Fibroblast of skin of right quadriceps (primary cell): ENCODE measurements around the gene RHBDD3.
A peak's percentile ranks its signal among the peaks of the same experiment; 100 is the strongest.
"Not testable (repeated sequence)": the region's sequence is repeated elsewhere in the genome, so short reads cannot be mapped to it uniquely, and the experiment has no call there.

ENCODE experiments used
- DNase-seq: peaks from one replicate; pipeline ENCODE4 v3.0.0-alpha.2; 2013

RHBDD3 gene

DNA sequence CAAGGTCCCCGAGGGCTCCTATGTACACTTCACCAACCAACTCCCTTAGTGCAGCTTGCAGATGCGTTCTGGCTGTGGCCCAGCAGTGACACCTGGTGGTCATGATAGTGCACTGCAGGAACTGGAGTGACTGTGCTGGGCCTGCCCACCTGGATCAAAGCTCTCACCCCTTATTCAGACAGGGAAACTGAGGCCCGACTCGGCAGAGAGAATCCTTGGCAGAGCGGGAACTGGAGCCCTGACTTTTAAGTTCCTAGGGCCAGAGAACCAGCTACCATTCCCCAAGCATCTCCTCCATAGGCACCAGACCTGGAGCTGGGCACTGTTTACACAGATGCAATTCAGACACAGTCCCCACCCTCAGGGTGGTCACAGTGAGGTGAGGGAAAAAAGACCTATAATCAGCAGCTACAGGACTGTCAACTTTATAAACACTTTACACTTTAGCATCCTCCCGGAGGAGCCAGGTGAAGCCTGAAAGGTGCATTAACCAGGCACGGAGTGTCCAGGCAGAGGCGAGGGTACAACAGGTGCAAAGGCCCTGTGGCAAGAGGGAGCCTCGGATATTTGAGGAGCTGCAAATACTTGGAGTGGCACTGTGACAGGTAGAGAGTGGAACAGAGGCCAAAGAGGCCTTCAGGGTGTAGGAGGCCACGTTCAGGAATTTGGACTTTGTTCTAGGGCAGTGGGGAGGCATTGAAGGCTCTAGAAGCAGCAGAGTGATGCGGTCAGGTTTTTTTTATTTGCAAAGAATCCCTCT is 22.0 kb downstream of the RHBDD3 start:
- peak; percentile 51 for DNase-seq

DNA sequence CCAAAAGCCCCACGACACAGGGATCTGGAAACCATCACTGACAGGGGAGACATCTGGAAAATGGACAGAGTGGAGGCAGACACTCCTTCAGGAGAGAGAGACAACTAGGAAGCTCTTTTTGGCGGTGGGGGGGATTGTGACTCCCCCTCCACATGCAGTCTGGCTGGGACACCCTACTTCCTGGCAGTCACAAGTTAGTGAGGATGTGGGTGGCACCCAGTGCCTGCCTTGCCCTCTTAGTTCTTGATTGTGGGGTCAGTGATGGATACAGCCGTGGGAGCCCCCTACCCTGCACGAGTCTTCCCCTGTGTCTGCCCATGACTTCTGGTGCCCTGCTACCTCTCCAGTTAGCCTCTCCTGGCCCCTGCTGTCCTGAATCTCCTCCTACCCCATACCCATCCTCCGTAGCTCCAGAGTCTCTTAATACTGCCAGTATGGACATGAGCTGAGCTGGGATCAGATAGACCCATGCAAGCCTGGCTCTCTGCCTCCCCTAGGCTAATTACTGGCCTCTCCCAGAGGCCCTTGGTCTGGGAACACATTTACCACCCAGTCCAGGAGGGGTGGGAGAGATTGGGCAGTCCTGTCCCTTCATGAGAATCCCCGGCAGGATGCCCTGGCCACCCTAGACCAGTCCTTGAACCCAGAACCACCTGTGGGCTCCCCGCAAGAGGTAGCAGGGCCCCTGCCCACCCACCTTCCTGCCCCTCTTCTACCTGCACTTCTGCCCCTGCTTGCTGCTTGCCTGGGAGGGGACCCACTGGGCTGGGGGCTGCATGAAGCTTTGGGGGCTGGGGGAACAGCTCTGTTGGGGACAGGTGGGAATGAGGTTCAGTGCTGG is 22.8 kb downstream of the RHBDD3 start:
- no peak for DNase-seq

DNA sequence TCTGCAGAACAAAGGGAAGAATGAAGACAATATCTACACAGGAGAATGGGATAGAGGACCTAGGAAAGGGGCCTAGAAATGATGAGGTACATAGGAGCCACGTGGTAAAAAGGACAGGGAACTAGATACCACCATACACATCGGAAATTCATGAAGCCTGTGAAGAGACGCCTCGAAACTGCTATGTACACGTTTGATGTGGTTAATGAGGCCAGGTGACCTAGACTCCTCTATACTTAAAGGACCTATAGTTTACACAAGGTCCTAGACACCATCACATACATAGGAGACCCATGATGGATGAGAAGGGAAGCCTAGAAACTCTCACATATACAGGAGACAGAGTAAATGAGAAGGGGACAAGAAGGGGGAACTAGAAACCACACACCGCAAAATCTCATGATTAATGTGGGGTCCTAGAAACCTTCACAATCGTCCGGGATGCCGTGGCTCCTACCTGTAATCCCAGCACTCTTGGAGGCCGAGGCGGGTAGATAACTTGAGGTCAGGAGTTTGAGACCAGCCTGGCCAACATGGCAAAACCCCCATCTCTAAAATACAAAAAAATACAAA is 23.8 kb downstream of the RHBDD3 start:
- DNase-seq = no peak

DNA sequence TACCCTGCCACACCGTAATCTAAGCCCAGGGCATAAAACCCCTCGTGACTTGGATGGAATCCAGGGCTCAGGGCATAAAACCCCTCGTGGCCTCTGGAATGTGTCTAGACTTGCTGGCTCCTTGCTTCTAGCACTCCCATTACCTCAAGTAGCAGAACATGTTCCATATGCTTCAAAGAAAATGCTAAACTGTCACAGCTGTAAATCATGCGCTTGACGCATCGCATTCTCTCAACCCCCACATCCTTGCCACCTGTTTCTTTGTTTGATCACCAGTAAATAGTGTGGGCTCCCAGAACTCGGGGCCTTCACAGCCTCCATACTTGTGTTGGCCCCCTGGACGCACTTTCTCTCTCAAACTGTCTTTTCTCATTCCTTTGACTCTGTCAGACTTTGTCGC is 27.3 kb downstream of the RHBDD3 start:
- DNase-seq = not testable (repeated sequence)

DNA sequence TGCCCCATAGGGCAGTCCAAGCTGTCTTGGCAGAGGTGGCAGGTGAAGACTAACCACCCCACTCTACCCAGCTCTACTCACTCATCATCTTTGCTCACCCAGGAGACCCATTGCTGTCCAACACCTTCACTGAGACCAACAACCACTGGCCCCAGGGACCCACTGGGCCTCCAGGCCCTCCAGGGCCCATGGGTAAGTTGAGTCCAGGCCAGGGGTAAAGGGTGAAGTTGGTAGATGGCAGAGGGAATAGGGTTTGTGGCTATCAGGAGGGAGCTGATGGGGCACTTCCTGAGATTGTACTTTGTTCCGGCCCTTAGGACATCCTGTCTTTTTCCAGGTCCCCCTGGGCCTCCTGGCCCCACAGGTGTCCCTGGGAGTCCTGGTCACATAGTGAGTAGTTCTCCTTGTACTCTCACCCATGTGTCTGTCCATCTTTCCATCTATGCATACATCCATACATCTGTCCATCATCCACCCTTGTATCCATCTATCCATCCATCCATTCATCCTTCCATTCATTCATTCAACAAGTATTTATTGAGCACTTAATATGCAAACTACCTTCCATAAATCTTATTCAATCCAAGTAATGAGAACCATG is 34.4 kb downstream of the RHBDD3 start:
- DNase-seq = no peak

DNA sequence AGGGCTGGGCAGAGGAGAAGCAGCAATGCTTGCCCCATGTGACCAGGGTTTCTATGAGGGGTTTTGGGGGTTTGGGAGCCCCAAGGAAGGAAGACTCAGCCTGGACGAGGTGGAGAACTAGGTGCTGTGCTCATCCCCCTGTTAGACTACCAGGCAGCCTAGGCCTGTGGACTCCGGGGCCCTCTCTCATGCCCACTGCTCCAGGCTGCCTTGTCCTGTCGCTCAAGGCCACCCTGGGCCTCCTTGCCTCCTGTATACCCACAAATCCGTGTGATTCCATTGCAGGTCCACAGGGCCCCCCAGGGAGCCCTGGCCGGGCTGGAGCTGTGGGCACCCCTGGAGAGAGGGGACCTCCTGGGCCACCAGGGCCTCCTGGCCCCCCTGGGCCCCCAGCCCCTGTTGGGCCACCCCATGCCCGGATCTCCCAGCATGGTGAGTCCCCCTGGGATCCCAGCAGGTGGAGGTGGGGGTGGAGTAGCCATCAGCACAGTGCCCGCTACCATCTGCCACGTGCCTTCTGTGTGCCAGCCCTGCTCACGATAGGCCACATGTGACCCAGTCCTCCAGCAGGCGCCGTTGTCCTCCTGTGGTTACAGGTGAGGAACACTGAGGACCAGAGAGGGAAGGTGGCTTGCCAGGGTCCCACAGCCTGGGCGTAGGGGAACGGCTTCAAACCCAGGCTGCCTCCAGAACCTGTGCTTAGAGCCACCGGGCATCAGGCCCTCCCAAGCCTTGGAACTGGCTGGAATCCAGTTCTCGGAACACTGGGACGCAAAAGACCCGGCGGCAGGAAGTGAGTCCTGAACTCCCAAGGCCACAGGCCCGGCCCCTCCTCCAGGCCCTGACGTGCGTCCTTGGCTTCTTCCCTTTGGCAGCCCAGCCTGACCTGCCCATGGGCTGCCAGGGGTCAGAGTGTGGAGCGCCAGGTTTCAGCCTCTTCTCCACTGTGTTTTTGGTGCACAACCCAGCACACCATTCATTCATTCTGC is 35.5 kb downstream of the RHBDD3 start:
- DNase-seq = no peak

DNA sequence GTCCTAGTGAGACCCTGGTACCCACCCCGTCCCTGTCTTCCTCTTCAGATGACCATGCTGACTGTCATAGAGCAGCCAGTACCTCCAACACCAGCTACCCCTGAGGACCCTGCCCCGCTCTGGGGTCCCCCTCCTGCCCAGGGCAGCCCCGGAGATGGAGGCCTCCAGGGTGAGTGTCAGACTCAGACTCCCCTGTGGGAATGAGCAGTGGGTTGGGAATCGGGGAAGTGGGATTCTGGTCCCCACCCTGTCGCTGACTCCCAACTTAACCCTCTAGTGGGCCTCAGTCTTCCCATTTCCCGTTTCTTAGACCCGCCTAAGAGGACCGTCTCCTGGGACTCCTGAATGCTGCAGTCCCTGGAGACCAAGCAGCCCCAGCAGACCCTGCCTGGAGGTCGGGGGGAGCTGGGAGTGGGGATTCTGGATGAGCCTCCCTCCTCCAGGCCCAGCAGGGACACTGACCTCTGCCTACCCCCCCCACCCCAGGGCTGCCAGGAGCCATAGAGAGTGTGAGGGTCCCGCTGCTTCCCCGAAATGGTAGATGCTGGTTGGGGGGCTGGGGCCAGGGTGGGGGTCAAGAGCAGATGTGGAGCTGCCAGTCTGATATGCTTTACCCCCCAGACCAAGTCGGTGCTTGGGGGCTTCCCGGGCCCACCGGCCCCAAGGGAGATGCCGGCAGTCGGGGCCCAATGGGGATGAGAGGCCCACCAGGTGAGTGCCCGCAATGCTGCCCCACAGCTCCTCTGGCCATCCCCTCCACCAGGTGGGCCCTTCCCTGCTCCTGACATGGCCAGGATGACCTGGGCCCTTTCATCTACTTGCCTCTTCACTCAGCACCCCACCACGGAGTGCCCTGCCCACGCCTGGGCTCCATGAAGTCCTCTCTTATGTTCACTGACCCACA is 36.6 kb downstream of the RHBDD3 start:
- DNase-seq = no peak

DNA sequence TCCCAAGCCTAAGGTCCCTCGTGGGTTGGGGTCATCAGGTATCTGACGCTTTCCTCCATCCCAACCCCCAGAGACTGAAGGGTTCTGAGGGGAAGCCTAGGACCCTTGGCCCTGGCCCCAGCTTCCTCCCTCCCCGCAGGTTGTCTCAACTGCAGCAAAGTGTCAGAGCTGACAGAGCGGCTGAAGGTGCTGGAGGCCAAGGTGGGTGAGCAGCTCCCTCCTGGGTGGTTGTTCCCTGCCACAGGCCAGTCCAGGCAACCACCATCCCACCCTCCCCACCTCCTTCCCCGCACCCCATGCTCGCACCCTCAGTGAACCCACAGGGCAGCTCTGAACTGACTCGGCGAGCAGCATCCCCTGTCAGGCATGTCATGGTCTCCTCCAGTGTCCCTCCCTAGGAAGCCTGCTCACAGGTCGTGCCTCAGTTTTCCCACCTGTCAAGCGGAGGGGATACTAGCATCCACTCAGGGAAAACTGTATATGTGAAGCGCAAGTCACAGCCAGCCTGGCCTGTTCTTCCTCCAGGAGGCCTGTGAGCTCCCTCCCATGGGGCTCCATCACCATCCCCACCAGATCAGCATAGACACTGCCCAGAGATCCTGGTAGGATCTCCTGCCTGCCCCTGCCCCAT is 41.3 kb downstream of the RHBDD3 start:
- DNase-seq = no peak

DNA sequence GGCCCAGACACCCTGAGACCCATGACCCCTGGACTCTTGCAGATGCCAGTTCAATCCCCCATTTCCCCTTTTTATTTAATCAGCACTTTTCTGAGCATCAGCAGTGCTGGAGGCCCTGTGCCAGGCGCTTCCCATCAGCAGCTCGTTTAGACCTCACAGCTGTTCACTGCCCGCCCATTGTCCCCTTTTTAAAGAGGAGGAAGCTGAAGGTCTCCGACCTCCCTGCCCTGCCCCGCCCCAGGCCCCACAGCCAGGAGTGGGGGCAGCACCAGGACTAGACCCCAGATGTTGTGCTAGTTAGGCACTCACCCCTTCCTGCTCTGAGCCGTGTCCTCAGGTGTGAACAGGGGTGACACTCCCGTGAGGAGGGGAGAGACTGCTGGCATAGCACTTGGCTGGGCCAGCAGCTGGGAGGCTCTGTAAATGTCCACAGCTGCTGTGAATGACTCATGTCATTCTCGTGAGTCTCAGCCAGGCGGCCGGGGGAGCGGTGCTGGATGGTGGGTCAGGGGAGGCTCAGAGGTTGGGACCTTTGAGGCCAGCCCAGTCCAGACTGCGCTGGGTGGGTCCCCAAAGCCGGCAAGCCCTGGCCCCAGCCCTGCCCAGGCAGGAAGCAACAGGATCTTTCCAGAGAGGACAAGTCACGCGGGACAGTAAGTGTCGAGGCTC is 42.2 kb downstream of the RHBDD3 start:
- no peak for DNase-seq

DNA sequence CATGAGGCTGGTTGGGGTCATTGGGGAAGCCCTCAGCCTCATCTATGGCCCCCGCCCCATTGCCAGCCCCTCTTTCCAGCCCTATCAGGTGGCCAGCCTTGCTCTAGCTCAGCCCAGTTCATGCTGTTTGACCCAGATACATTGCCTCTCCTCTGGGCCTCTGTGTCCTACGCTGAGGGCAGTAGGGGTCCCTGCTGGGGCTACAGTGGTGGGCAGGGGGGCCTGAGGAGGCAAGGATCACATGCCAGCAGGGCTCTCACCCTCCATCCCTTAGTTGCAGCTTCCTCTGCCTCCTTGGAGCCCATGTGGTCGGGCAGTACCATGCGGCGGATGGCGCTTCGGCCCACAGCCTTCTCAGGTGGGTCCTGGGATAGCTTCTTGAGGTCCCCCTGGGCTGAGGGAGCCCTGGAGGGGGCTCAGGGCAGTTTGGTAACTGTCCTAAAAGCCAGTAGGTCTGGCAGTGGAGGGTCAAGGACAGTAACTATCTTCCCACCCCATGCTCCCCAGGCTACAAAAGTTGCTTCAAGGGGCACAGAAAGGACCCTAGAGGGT is 42.8 kb downstream of the RHBDD3 start:
- no peak for DNase-seq

DNA sequence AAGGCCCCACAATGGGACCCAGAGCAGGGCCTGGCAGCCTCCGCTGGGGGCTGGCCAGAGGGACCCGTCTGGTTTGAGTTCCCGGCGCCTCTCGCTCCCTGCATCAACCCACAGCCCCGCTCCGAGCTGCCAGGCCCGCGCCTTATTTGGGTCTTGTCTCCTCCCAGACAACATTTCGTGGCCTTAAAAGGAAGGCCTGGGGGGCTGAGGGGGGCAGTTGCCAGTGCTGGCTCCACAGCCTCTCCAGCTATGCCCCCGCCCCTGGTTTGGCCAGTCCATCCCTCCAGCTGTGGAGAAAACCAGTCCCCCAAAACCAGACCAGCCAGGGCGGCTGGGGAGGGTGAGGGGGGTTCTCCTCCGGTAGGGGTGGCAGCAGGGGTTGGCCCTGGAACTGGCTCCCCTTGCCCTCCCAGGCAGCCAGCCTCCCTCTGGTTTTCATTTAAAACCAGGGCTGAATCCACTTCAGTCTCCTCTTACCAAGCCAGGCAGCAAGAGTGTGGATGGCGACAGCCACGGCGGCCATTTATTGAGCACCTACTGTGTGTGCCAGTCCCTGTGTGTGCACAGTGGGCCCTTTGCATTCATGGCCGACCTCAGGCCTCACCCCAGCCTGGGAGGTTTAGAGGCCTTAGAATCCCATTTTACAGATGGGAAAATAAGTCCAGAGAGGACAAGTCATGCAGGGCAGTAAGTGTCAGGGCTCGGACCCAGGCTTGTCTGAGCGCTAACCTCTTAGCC is 43.5 kb downstream of the RHBDD3 start:
- DNase-seq = peak; percentile 38

DNA sequence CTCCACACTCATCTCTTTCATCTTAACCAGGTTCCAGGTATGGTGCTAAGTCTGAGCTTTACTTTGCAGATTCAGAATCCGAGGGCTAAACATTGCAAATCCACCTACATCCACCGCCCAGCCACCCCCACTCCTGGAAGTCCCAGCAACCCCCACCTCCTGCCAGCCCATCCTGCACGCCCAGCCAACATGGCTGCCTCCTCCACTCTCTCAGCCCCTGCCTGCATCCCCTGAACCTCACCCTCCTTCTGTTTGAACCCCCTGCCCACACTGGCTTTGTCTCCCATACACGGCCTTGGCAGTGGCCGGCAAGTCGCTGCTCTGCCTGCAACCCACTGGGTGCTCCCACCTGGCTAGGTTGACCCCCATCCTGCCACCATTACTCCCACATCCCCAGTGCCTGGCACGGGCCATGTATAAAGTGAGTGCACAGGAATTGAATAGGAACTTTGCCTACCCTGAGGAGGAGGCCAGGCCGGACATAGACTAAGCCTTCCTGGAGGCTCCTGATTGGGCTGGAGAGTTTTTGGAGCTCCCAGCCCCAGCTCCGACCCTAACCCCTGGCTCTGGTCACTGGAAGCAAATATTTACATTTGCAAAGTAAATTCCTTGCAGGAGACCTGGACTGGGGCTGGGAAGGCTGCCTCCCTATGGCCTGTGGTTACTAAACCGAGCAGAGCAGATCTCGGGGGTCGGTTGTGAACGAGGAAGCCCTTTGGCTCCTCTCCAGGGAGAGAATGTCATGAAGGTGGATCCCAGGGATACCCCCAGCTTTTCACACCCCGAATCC is 47.7 kb downstream of the RHBDD3 start:
- DNase-seq = no peak

DNA sequence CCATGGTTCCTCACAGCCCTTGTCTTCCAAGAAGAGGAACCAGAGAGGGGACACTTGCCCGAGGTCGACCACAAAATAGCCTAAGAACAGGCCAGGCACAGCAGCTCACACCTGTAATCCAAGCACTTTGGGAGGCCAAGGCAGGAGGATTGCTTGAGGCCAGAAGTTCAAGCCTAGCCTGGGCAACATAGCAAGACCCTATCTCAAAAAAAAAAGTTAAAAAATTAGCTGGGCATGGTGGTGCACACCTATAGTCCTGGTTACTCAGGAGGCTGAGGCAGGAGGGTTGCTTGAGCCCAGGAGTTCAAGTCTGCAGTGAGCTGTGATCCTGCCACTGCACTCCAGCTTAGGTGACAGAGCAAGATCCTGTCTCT is 48.4 kb downstream of the RHBDD3 start:
- DNase-seq = not testable (repeated sequence)

DNA sequence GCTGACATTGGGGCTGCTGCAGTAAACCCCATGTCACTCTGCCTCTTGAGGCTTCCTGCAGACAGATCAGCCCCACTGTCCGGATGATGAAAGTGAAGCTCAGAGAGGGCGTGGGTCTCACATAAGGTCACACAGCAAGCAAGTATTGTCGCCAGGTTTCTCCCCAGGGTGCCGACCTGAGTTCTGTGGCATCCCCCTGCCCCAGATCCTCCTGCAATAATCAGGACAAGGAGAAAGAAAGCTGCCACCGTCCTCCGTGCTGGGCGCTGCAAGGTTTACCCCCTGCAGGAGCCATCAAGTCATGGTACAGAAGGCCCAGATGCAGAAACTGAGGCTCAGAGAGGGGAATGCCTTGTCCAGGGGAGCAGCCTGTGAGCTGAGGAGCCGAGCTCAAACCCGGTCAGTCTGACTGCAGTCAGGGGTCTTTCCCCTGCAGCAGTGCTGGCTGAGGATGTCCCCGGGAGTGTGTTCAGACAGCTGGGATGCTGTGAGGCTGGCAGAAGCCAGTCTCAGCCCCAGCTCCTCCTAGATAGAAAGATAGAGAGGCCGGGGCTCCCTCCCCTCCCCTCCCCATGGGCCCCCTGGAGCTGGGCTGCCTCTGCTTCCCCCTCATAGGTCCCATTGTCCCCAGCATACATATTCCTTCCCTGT is 48.9 kb downstream of the RHBDD3 start:
- DNase-seq = no peak

DNA sequence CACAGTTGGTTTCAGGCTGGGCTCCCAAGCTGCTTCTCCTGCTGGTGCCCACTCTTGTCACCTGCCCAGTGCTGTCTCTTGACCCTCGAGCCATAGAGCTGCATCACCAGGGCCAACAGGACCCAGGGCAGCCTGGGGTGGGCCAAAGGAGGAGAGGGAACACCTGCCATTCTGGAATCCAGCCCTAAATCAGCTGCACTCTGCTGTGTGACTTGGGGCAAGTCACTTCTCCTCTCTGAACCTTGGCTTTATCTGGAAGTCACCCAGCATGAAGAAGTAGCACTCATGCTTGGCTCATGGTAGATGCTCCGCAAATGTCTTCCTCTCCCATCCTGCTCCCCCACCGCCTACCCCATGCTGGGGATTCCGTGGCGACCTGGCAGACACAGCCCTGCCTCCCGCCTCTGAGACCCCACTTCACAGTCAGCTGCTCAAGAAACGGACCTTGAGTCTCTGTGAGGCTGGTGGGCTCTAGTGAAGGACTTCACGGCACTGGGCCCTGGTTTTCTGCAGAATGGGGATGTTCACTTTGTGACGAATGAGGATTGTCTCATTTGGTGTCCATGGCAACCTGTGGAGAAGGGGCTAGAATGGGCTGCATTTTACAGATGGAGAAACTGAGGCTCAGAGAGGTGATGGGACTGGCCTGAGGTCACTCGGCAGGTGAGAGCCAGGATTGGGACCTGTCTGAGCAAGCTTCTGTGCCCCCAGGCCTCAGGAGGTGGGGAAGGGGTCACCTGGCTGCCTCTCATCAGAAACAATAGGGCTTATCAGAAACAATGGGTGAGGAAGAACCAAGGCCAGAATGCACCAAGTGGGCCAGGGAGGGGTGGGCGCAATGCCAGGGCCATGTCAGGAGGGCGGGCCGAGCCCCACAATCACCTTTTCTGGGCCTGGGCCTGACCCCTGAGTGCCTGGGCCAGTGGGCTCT is 49.7 kb downstream of the RHBDD3 start:
- DNase-seq = no peak

DNA sequence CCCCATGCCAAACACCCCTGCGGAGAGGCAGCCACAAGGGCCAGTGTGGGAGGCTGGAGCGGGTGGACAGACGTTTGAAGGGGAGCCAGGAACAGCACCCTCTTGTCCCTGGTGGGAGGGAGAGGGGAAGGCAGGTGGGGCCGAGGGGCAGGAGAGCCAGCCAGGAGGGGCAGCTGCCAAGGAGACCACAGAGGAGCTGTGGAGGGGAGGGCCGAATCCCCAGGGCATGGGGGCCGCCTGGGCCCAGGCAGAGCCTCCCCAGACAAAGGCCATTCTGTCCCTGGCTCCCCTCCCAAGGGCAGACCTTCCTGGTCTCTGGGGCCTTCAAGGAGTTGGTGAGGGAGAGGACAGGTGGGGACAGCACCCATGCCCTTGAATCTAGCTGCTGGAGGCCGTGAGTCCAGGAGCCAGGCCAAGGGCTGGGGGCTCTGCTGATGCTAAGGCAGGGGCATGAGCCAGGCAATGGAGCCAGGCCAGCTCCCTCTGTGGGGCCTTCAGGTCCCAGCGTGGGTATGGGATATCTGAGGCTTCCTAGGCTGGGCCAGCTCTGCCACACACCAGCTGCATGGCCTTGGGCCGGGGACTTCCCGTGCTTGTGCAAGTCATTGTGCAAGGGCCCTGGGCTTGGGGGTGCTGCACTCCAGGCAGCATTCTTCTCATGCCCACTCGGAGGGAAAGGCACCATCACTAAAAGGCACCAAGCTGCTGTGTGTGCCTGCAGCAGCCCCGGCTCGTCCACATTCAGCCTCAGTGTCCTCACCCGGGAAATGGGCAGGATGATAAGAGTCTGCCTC is 50.7 kb downstream of the RHBDD3 start:
- DNase-seq = no peak
